Keratinocyte (primary cell): ENCODE results near the gene DUSP16.

ENCODE experiments used
- EZH2 ChIP-seq: IDR thresholded peaks from one replicate; pipeline ENCODE4 v1.6.1; 2012; ENCODE audit warnings: inconsistent platforms, mild to moderate bottlenecking, low read length, moderate library complexity
- TF ChIP-seq, protein P1 (sequence below), 3 experiments: IDR thresholded peaks in 1 of 3; conservative IDR thresholded peaks in 1 of 3; optimal IDR thresholded peaks in 1 of 3; 2 replicates in 2 of 3; 3 replicates in 1 of 3; pipeline versions ENCODE3 to v1.5.1; 2011; ENCODE audit warnings: low read length in 3 of 3, mild to moderate bottlenecking in 3 of 3, moderate library complexity in 2 of 3, control low read depth in 1 of 3, inconsistent platforms in 1 of 3; ENCODE audit not compliant: insufficient read depth in 2 of 3; ENCODE audit errors: extremely low read depth in 1 of 3

- TF ChIP-seq, protein P1, sequence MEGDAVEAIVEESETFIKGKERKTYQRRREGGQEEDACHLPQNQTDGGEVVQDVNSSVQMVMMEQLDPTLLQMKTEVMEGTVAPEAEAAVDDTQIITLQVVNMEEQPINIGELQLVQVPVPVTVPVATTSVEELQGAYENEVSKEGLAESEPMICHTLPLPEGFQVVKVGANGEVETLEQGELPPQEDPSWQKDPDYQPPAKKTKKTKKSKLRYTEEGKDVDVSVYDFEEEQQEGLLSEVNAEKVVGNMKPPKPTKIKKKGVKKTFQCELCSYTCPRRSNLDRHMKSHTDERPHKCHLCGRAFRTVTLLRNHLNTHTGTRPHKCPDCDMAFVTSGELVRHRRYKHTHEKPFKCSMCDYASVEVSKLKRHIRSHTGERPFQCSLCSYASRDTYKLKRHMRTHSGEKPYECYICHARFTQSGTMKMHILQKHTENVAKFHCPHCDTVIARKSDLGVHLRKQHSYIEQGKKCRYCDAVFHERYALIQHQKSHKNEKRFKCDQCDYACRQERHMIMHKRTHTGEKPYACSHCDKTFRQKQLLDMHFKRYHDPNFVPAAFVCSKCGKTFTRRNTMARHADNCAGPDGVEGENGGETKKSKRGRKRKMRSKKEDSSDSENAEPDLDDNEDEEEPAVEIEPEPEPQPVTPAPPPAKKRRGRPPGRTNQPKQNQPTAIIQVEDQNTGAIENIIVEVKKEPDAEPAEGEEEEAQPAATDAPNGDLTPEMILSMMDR (optimal IDR thresholded peaks at IDR 0.05 in 1 of 3, IDR thresholded peaks at IDR 0.05 in 1 of 3, conservative IDR thresholded peaks at IDR 0.05 in 1 of 3; ENCODE audit: extremely low read depth in 1 of 3, insufficient read depth in 2 of 3, low read length in 3 of 3), result no peak
- TF ChIP-seq EZH2, result no peak
Measured at GRCh38 chr12:12502815-12503151, 59.9 kb downstream of the DUSP16 start.
